Measurements from ENCODE around the gene METTL22.

METTL22 gene

DNA sequence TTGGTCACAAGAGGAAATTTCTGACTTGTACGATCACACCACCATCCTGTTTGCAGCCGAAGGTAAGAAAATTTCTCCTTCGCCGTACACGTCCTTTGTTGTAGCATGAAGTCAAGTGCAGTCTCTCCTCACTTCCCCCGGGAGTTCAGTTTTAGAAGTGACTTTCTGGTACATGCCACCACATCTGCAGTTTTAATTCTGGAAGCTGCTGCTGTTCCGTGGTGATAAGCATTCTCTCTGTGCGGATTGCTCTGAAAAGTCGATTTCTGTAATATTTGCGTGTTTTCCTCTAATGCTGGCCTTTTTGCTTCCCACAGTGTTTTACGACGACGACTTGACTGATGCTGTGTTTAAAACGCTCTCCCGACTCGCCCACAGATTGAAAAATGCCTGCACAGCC is 20.6 kb downstream of the METTL22 start:
- peaks cover 71 to 94% of the 10 kb centered on the region in 2 donors for H3K36me3 ChIP-seq (replicated peaks in 1 of 2; ENCODE audit: control insufficient read depth in 2 of 2, insufficient read depth in 2 of 2, low read length in 2 of 2)
- DNase-seq (ENCODE audit: low spot score), result no peak
- WGBS, 2 donors (ENCODE audit: extremely low coverage in 2 of 2, insufficient read length in 2 of 2, insufficient replicate concordance in 1 of 2), result no CpG with 5 or more reads among the region's 16 CpGs

DNA sequence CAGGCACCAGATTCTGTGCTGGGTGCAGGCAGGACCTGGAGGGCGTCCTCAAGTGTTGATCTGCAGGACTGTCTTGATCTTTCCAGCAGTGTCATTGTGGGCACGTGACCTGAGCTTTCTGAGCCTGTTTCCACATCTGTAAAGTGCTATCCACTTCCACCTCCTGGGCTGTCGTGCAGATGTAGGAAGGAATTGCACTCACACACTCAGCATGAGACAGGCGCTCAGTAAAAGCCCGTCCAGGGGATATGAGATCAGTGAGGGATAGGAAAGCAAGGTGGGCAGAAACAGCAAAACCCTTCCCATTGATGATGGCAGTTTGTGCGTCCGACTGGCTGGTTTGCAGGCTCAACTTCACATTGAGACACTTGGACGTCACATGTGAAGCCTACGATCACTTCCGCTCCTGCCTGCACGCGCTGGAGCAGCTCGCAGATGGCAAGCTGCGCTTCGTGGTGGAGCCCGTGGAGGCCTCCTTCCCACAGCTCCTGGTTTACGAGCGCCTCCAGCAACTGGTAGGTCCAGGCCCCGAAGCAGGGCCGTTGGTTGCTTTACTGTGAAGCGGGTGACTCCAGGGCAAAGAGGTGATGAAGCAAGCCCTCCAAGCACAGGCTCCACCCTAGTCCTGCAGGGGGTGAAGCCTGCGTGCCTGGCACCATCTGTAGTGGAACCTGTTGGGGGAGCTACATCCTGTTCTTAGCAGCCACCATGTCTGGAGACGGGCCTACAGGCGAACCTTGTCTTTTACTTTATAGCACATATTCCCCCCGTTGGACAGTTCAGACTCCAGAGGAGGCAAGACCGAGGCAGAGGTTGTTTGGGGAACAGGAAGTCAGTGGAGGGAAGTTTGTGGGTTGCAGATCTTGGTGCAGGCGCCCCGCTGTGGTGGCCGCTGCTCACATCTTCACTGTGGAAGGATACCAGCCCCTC is 23.0 kb downstream of the METTL22 start:
- no peak overlapping the region for H3K4me2 ChIP-seq (ENCODE audit: insufficient read depth, low read length, poor library complexity, severe bottlenecking)
- no CpG with 5 or more reads among the region's 29 CpGs for WGBS, 2 donors (ENCODE audit: extremely low coverage in 2 of 2, insufficient read length in 2 of 2, insufficient replicate concordance in 1 of 2)

More for the DNA sequence above, 20.6 kb downstream of the METTL22 start:
- Histone ChIP-seq H3K4me3 (ENCODE audit: low read length in 2 of 2) (no peak overlapping the region), H3K4me1 (ENCODE audit: control insufficient read depth in 2 of 2, insufficient read depth in 1 of 2, low read depth in 1 of 2, low read length in 2 of 2) (no peaks in the 10 kb centered on the region), H3K9me3 (replicated peaks in 1 of 2; ENCODE audit: control insufficient read depth in 2 of 2, insufficient read depth in 1 of 2, low read depth in 1 of 2, low read length in 2 of 2) (peaks cover 0 to 4% of the 10 kb centered on the region in 2 donors), H3K79me1 (ENCODE audit: low read depth, low read length) (no peaks in the 10 kb centered on the region), H3K27me3 (ENCODE audit: control insufficient read depth in 3 of 3, insufficient read depth in 3 of 3, low read depth in 1 of 3, low read length in 3 of 3) (no peaks in the 10 kb centered on the region), H2BK120ac (ENCODE audit: low read depth, low read length) (no peak overlapping the region), H4K91ac (ENCODE audit: low read depth, low read length, poor library complexity) (no peak overlapping the region), H3K23ac (ENCODE audit: low read depth, low read length, poor library complexity) (no peak overlapping the region), H3K4me2 (ENCODE audit: insufficient read depth, low read length, poor library complexity, severe bottlenecking) (no peak overlapping the region), H2AK5ac (ENCODE audit: low read depth, low read length) (no peak overlapping the region), H3K18ac (ENCODE audit: low read length) (no peak overlapping the region), H2BK15ac (ENCODE audit: low read length) (no peak overlapping the region), H4K8ac (ENCODE audit: low read depth, low read length) (no peak overlapping the region), H3K14ac (ENCODE audit: low read length) (no peak overlapping the region), H2AFZ (ENCODE audit: low read length) (no peak overlapping the region), H2BK5ac (ENCODE audit: low read length) (no peak overlapping the region), H3K4ac (ENCODE audit: low read length) (no peak overlapping the region), H3K9ac (ENCODE audit: low read depth, low read length, poor library complexity) (no peak overlapping the region), H2BK12ac (ENCODE audit: low read length) (no peak overlapping the region), H3K27ac (replicated peaks; ENCODE audit: low read length) (no peak overlapping the region)

DNA sequence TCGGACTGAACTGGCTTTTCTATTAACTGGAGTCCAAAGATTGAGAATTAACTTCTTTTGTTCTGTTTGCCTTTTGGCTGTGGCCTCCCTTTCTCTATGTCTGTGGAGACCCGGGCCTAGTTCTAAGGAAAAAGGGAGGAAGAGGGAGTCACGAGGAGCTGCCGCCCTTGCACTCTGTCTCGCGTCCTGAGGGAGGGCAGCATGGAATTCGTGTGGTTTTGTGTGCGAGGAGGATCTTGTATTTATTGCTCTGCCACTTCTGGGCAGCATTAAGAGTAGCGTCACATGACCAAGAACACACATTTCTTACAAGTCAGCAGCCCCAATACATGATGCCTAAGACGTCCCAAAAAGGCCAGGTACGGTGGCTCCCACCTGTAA is 23.6 kb downstream of the METTL22 start:
- H3K4ac ChIP-seq (ENCODE audit: low read length), result no peak overlapping the region
- no peak overlapping the region for H2AK5ac ChIP-seq (ENCODE audit: low read depth, low read length)
- no peak overlapping the region for H3K9ac ChIP-seq (ENCODE audit: low read depth, low read length, poor library complexity)
- no peak overlapping the region for H2BK120ac ChIP-seq (ENCODE audit: low read depth, low read length)
- H3K9me3 ChIP-seq (replicated peaks in 1 of 2; ENCODE audit: control insufficient read depth in 2 of 2, insufficient read depth in 1 of 2, low read depth in 1 of 2, low read length in 2 of 2), result peaks cover 0 to 6% of the 10 kb centered on the region in 2 donors
- DNase-seq (ENCODE audit: low spot score), result no peak
- no CpG with 5 or more reads among the region's 11 CpGs for WGBS, 2 donors (ENCODE audit: extremely low coverage in 2 of 2, insufficient read length in 2 of 2, insufficient replicate concordance in 1 of 2)
- no peak overlapping the region for H2BK5ac ChIP-seq (ENCODE audit: low read length)
- H2BK15ac ChIP-seq (ENCODE audit: low read length), result no peak overlapping the region
- no peak overlapping the region for H3K4me2 ChIP-seq (ENCODE audit: insufficient read depth, low read length, poor library complexity, severe bottlenecking)
- no peaks in the 10 kb centered on the region for H3K79me1 ChIP-seq (ENCODE audit: low read depth, low read length)
- H3K27me3 ChIP-seq (ENCODE audit: control insufficient read depth in 3 of 3, insufficient read depth in 3 of 3, low read depth in 1 of 3, low read length in 3 of 3), result no peaks in the 10 kb centered on the region
- H3K27ac ChIP-seq (replicated peaks; ENCODE audit: low read length), result no peak overlapping the region
- no peaks in the 10 kb centered on the region for H3K4me1 ChIP-seq (ENCODE audit: control insufficient read depth in 2 of 2, insufficient read depth in 1 of 2, low read depth in 1 of 2, low read length in 2 of 2)
- H3K18ac ChIP-seq (ENCODE audit: low read length), result no peak overlapping the region
- H3K36me3 ChIP-seq (replicated peaks in 1 of 2; ENCODE audit: control insufficient read depth in 2 of 2, insufficient read depth in 2 of 2, low read length in 2 of 2), result peaks cover 58 to 83% of the 10 kb centered on the region in 2 donors
- H4K91ac ChIP-seq (ENCODE audit: low read depth, low read length, poor library complexity), result no peak overlapping the region
- H3K23ac ChIP-seq (ENCODE audit: low read depth, low read length, poor library complexity), result no peak overlapping the region
- H3K4me3 ChIP-seq (ENCODE audit: low read length in 2 of 2), result no peak overlapping the region
- no peak overlapping the region for H2AFZ ChIP-seq (ENCODE audit: low read length)
- no peak overlapping the region for H3K14ac ChIP-seq (ENCODE audit: low read length)
- H4K8ac ChIP-seq (ENCODE audit: low read depth, low read length), result no peak overlapping the region
- no peak overlapping the region for H2BK12ac ChIP-seq (ENCODE audit: low read length)

More for the DNA sequence above, 23.0 kb downstream of the METTL22 start:
- Histone ChIP-seq H3K23ac (ENCODE audit: low read depth, low read length, poor library complexity) (no peak overlapping the region), H2BK15ac (ENCODE audit: low read length) (no peak overlapping the region), H2BK12ac (ENCODE audit: low read length) (no peak overlapping the region), H3K27ac (replicated peaks; ENCODE audit: low read length) (no peak overlapping the region), H2BK120ac (ENCODE audit: low read depth, low read length) (no peak overlapping the region), H3K4me3 (ENCODE audit: low read length in 2 of 2) (no peak overlapping the region), H4K8ac (ENCODE audit: low read depth, low read length) (no peak overlapping the region), H4K91ac (ENCODE audit: low read depth, low read length, poor library complexity) (no peak overlapping the region), H3K27me3 (ENCODE audit: control insufficient read depth in 3 of 3, insufficient read depth in 3 of 3, low read depth in 1 of 3, low read length in 3 of 3) (no peaks in the 10 kb centered on the region), H3K4ac (ENCODE audit: low read length) (no peak overlapping the region), H3K14ac (ENCODE audit: low read length) (no peak overlapping the region), H3K36me3 (replicated peaks in 1 of 2; ENCODE audit: control insufficient read depth in 2 of 2, insufficient read depth in 2 of 2, low read length in 2 of 2) (peaks cover 62 to 89% of the 10 kb centered on the region in 2 donors), H3K18ac (ENCODE audit: low read length) (no peak overlapping the region), H3K9ac (ENCODE audit: low read depth, low read length, poor library complexity) (no peak overlapping the region), H3K4me1 (ENCODE audit: control insufficient read depth in 2 of 2, insufficient read depth in 1 of 2, low read depth in 1 of 2, low read length in 2 of 2) (no peaks in the 10 kb centered on the region), H2BK5ac (ENCODE audit: low read length) (no peak overlapping the region), H2AFZ (ENCODE audit: low read length) (no peak overlapping the region), H3K9me3 (replicated peaks in 1 of 2; ENCODE audit: control insufficient read depth in 2 of 2, insufficient read depth in 1 of 2, low read depth in 1 of 2, low read length in 2 of 2) (peaks cover 0 to 6% of the 10 kb centered on the region in 2 donors), H2AK5ac (ENCODE audit: low read depth, low read length) (no peak overlapping the region), H3K79me1 (ENCODE audit: low read depth, low read length) (no peaks in the 10 kb centered on the region)
- DNase-seq (ENCODE audit: low spot score), result no peak

DNA sequence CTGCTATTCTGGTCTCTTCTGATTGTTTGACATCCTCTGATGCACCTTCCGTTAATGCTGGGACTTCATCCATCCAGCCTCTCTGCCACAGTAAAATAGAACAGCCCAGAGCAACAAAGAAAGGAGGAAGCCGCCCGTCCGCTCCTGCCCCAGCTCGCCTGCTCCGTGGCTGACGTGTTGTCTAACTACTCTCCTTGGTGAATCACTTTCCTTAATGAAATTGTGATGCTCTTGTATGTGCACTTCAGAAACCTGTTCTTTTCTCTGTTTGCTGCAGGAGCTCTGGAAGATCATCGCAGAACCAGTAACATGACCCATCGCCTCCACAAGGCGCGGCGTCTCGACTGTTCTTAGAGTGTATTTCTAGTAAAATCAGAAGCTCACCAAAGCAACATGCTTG is 24.3 kb downstream of the METTL22 start:
- no peak overlapping the region for H4K8ac ChIP-seq (ENCODE audit: low read depth, low read length)

More for the DNA sequence above, 24.3 kb downstream of the METTL22 start:
- Histone ChIP-seq H3K4me3 (ENCODE audit: low read length in 2 of 2) (no peak overlapping the region), H2AFZ (ENCODE audit: low read length) (no peak overlapping the region), H3K9me3 (replicated peaks in 1 of 2; ENCODE audit: control insufficient read depth in 2 of 2, insufficient read depth in 1 of 2, low read depth in 1 of 2, low read length in 2 of 2) (peaks cover 0 to 6% of the 10 kb centered on the region in 2 donors), H3K23ac (ENCODE audit: low read depth, low read length, poor library complexity) (no peak overlapping the region), H3K4ac (ENCODE audit: low read length) (no peak overlapping the region), H3K27ac (replicated peaks; ENCODE audit: low read length) (no peak overlapping the region), H3K4me2 (ENCODE audit: insufficient read depth, low read length, poor library complexity, severe bottlenecking) (no peak overlapping the region), H3K27me3 (ENCODE audit: control insufficient read depth in 3 of 3, insufficient read depth in 3 of 3, low read depth in 1 of 3, low read length in 3 of 3) (no peaks in the 10 kb centered on the region), H4K91ac (ENCODE audit: low read depth, low read length, poor library complexity) (no peak overlapping the region), H2BK12ac (ENCODE audit: low read length) (no peak overlapping the region), H3K4me1 (ENCODE audit: control insufficient read depth in 2 of 2, insufficient read depth in 1 of 2, low read depth in 1 of 2, low read length in 2 of 2) (no peaks in the 10 kb centered on the region), H2BK5ac (ENCODE audit: low read length) (no peak overlapping the region), H3K14ac (ENCODE audit: low read length) (no peak overlapping the region), H3K36me3 (replicated peaks in 1 of 2; ENCODE audit: control insufficient read depth in 2 of 2, insufficient read depth in 2 of 2, low read length in 2 of 2) (peaks cover 56 to 80% of the 10 kb centered on the region in 2 donors), H2BK120ac (ENCODE audit: low read depth, low read length) (no peak overlapping the region), H2BK15ac (ENCODE audit: low read length) (no peak overlapping the region), H3K18ac (ENCODE audit: low read length) (no peak overlapping the region), H3K9ac (ENCODE audit: low read depth, low read length, poor library complexity) (no peak overlapping the region), H3K79me1 (ENCODE audit: low read depth, low read length) (no peaks in the 10 kb centered on the region), H2AK5ac (ENCODE audit: low read depth, low read length) (no peak overlapping the region)
- no peak for DNase-seq (ENCODE audit: low spot score)
- no CpG with 5 or more reads among the region's 13 CpGs for WGBS, 2 donors (ENCODE audit: extremely low coverage in 2 of 2, insufficient read length in 2 of 2, insufficient replicate concordance in 1 of 2)

All from neuronal stem cell (in vitro differentiated cells).